Measurements from ENCODE around the gene CEP95.

Gene CEP95

GRCh38 chr17:64519601-64520000 lies 12.8 kb downstream of the CEP95 start:
- DNase-seq (ENCODE audit: low read depth, low spot score): no peak

DNA sequence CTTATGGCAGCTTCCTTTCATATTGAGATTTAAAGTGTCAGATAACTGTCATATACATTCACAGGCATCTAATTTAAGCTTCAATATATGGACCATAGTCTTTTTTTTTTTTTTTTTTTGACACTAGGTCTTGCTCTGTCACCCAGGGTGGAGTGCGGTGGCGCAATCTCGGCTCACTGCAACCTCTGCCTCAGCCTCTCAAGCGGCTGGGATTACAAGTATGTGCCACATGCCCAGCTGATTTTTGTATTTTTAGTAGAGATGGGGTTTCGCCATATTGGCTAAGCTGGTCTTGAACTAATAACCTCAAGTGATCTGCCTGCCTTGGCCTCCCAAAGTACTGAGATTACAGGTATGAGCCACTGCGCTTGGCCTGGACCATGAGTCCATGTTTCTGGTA lies 13.6 kb downstream of the CEP95 start:
- no peak for DNase-seq (ENCODE audit: low read depth, low spot score)

GRCh38 chr17:64527914-64528313 lies 21.1 kb downstream of the CEP95 start:
- no peak for DNase-seq (ENCODE audit: low read depth, low spot score)

- no peak for DNase-seq (ENCODE audit: low read depth, low spot score)
These were observed 22.4 kb downstream of the CEP95 start for GRCh38 chr17:64529221-64529620.

DNA sequence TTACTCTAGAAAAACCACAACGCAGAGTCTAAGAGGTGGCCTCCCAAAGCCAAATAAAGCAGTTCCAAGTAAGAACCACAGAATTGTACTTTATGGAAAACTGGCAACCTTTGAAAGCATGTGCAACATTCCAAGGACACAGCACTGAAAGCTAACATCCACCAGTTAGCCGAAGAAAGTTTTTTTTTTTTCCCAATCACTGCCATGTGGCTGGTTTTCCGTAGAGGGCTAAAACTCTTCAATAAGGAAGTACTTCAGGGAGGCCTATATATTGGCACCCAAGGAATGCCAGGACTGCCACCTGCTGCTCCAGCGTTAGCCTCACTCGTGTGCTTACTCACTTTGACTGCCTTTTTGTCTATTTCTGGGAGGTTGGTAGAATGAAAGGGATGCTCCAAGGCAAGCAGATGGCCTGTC lies 25.2 kb downstream of the CEP95 start:
- DNase-seq (ENCODE audit: low read depth, low spot score): no peak

DNA sequence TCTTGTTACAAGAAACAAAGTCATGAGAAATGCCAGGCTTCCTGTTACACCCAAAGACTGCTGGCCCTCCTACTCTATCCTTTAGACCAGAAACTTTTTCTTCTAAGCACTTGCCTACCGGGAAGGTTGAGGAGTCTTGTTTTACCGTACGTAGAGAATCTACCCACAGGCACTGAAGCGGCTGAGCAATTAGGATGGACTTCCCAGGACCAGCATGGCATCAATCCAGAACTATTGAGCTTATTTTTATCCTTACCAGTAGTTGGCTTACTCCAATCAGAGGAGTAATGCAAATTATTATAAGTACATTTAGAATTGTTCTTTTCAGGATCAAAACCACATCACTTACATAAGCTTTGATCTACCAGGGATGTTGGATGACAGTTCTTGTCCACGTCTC lies 25.6 kb downstream of the CEP95 start:
- DNase-seq (ENCODE audit: low read depth, low spot score): no peak

DNA sequence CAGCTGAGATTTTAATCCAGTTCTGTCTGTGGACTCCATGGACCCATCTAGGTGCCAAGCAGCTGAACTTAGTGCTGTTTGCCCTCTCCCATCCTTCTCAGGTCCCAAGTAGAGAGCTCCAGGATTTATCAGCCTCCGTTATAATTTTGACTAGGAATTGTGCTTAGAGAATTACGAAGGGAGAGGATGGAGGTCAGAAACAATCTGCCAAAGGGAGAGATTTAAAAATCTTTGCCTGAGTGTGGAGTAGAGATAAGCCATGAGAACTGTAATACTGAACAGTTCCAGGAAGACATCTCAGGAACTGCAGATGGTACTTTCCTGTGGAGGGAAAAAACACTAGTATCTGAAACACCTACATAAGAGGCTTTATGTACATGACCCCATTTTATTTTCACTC lies 27.0 kb downstream of the CEP95 start:
- no peak for DNase-seq (ENCODE audit: low read depth, low spot score)

DNA sequence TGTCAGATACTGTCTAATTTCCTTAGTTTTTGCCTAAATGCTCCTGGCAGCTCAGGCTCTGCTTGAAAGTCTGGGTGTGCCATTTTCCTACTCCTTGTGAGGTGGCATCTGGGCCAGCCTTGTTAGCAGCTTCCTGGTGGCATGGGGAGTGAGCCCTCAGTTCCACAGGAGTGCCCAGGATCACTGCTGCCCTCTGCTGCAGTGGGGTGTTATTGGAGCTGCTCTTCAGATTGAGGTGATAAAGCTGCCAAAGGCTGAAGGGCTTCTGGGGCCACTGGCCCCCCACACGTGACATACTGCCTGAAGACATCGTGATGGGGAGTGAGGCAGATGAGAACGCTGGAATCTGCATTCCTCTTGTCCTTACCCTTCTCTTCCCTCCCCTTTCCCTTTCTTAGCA lies 27.4 kb downstream of the CEP95 start:
- DNase-seq (ENCODE audit: low read depth, low spot score): no peak

DNA sequence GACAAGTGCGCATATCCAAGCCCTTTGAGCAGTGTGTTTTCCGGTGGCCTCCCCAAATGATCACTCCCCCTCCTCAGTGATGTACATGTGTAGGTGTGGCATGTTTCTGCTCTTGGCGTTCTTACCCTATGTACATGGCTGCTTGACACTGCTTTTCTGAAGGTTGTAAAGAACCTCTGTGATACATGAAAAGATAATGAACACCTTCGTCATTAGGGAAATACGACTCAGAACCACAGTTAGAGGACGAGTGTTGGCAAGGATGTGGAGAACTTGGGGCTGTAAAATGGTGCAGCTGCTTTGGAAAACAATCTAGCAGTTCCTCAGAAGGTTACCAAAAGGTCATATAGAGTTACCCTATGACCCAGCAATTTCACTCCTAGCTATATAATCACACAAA lies 28.6 kb downstream of the CEP95 start:
- DNase-seq (ENCODE audit: low read depth, low spot score): no peak

- DNase-seq (ENCODE audit: low read depth, low spot score): no peak
These were observed 30.1 kb downstream of the CEP95 start for GRCh38 chr17:64536913-64537312.

DNA sequence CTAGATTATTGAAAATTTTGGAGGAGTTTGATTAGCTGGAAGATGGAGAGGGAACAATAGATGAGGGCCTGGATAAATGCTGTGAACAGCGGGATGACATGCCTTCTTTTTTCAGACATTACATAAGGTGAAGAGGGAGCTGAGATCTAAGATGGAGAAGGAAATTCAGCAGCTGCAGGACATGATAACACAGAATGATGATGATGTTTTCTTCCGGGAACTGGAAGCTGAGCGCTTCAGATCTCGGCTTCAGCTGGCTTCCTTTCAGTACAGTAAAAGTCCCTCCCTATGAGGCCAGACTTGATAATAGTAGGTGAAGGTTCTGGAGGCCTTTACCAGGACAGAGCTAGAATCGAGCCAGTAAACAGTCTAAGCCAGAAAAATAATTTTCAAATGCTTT lies 30.7 kb downstream of the CEP95 start:
- no peak for DNase-seq (ENCODE audit: low read depth, low spot score)

GRCh38 chr17:64538508-64539130 lies 31.8 kb downstream of the CEP95 start:
- no peak for DNase-seq (ENCODE audit: low read depth, low spot score)

GRCh38 chr17:64540118-64540776 lies 33.5 kb downstream of the CEP95 start:
- no peak for DNase-seq (ENCODE audit: low read depth, low spot score)

DNA sequence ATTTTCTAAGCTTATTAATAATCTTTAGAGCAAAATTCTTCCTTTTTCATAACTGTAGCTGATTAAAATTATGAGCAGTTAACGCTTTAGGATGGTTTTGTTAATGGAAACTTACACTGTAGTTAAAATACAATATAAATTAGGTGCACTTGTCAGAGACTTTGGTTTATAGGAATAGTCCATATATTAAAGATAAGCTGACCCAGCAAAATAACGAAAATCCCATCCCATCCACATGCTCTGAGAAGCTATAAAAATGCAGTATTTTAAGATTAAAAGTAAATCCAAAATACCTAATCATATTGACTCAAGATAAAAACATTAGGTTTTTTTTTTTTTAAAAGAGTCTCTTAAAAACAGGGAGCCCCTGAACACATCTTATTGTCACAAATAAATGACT lies 38.0 kb downstream of the CEP95 start:
- DNase-seq (ENCODE audit: low read depth, low spot score): no peak

- no peak for DNase-seq (ENCODE audit: low read depth, low spot score)
These were observed 39.9 kb downstream of the CEP95 start for GRCh38 chr17:64546716-64547115.

DNA sequence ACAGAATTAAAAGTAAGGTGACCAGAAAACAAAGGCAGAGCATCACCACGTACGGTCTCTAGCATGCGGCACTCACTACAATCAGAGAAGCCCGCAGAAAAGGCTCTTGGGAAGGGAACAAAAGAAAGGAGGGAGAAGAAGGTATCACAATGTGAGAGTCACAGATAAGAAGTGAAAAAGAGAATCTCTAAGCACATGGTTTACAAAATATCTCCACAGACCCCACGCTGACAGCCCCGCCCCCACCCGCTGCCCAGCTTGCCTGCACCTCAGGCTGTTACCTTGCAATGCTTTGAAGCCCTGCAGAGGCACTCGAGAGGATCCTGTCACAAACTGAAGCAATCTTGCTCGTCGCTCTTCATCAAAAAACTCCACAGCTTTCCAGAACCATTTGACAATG lies 40.5 kb downstream of the CEP95 start:
- no peak for DNase-seq (ENCODE audit: low read depth, low spot score)

DNA sequence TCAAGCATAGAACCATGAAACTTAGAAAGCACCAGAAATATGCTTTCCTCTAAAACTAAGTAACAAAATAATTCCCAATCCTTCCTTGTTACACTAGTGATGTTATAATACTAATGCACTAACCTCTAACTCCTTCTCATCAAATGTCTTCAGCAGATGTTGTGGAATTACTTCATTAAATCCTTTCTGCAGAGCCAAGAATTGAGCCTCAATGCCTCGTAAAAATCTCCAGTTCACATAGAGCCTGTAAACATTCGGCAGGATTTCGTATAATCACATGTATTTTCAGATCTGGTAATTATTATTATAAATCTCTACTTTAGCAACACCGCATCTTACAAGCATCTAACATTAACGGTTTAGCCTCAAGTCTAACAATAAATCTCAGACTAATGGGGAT lies 44.7 kb downstream of the CEP95 start:
- no peak for DNase-seq (ENCODE audit: low read depth, low spot score)

DNA sequence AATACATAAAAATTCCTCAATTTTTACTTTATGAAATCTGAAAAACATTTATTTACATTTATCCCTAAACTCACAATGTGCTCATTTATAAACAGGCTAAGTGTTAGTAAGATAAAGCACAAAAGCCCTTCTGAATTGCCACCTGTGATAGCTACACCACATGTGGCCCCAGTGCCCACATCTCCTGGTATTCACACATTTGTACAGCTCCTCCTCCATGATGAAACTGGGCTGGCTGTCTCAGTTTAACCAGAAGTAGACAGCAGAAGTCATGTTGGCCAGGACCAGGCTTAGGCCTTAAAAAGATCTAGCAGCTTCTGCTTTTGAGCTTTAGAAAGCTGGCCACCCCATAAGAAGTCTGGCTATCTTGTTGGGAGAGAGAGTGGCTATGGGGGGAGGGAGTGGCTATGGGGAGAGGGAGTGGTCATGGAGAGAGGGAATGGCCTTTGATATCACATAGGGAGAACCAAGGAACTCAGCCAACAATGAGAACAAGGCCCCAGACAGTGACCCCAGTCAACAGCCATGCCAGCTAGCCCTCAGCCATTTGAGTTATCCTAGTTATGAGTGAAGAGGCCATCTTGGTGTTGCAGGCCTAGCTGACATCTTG lies 47.4 kb downstream of the CEP95 start:
- DNase-seq (ENCODE audit: low read depth, low spot score): no peak

DNA sequence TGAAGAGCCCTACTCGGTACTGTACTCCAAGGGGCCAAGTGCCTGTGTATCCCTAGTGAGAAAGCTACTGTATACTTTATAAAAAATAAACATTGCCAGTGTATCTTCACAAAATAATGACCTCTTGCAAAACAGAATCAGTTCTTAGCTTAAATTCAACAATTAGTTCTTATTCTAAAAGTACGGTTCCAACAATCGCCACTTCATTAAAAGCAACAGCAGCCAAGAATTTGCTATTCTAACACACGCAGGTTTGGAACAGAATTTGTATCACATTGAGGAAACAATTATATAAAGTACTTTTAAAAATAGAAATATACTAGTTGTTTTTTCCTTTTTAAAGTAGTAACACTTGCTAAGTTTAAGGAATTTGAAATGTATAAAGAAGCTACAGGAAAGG lies 48.5 kb downstream of the CEP95 start:
- DNase-seq (ENCODE audit: low read depth, low spot score): no peak

GRCh38 chr17:64564098-64564497 lies 57.3 kb downstream of the CEP95 start:
- no peak for DNase-seq (ENCODE audit: low read depth, low spot score)

DNA sequence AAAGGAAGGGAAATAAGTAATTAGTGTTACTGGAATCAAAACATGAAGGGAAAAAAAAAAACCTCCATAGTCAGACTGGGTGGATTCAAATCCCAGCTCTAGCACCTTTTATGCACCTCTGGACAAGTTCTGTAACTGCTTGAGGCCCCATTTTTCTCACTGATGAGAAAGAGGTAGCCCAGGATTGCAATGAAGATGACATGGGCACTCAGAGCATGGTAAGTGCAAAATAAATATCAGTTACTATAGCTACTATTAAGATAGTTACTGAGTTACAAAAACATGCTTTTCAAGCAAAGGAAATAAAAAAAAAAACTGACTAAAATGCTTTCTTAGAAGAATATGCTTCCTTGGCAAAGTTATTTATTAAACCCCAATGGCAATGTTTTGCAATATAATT lies 58.8 kb downstream of the CEP95 start:
- DNase-seq (ENCODE audit: low read depth, low spot score): no peak

GRCh38 chr17:64571746-64572145 lies 65.0 kb downstream of the CEP95 start:
- DNase-seq (ENCODE audit: low read depth, low spot score): no peak

- no peak for DNase-seq (ENCODE audit: low read depth, low spot score)
These were observed 65.9 kb downstream of the CEP95 start for GRCh38 chr17:64572682-64573154.

Data from iPS DF 19.7 (cell line).